CD4-positive, alpha-beta T cell treated with Interferon alpha-2 for 1 hour (primary cell): ENCODE measurements around the gene SGPL1.

Experiments
- DNase-seq, 2 donors: peaks; one replicate each; pipeline ENCODE4 v3.0.0-alpha.2; 2020 to 2022

SGPL1 gene

GRCh38 chr10:70927189-70927943 lies 111.6 kb downstream of the SGPL1 start:
- no peak for DNase-seq

- no peak for DNase-seq
Observed at GRCh38 chr10:70928140-70928539, 112.4 kb downstream of the SGPL1 start.

- DNase-seq: no peak
Observed at GRCh38 chr10:70930263-70931000, 114.7 kb downstream of the SGPL1 start.
